ENCODE data around the gene CGAS.

The CGAS gene

GRCh38 chr6:73443555-73443954 is 8.5 kb downstream of the CGAS start:
- TF ChIP-seq, protein P1, sequence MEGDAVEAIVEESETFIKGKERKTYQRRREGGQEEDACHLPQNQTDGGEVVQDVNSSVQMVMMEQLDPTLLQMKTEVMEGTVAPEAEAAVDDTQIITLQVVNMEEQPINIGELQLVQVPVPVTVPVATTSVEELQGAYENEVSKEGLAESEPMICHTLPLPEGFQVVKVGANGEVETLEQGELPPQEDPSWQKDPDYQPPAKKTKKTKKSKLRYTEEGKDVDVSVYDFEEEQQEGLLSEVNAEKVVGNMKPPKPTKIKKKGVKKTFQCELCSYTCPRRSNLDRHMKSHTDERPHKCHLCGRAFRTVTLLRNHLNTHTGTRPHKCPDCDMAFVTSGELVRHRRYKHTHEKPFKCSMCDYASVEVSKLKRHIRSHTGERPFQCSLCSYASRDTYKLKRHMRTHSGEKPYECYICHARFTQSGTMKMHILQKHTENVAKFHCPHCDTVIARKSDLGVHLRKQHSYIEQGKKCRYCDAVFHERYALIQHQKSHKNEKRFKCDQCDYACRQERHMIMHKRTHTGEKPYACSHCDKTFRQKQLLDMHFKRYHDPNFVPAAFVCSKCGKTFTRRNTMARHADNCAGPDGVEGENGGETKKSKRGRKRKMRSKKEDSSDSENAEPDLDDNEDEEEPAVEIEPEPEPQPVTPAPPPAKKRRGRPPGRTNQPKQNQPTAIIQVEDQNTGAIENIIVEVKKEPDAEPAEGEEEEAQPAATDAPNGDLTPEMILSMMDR (IDR thresholded peaks at IDR 0.05; ENCODE audit: insufficient read depth, missing control alignments) = no peak
- DNase-seq (ENCODE audit: insufficient read length, low spot score) (no peak), FAIRE-seq (no peak)

DNA sequence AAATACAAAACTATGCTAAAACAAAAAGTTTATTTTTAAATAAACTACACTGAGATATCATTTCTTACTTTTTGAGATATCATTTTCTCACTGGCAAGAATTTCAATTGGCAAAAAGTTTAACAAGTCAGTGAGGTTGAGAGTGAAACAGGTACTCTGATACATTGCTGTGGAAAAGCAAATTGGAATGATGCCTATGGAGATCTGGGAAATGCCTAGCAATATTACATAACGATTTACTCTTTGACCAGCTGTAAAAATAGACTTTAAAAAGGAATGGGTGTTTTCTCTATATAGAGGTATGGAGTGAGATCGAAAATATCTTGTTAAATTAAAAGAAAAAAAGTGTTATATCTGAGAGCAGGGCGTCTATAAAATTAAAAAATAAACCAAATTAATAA is 16.9 kb downstream of the CGAS start:
- TF ChIP-seq, protein P1 (IDR thresholded peaks at IDR 0.05; ENCODE audit: insufficient read depth, missing control alignments) = no peak
- FAIRE-seq = no peak
- no peak for DNase-seq (ENCODE audit: insufficient read length, low spot score)

- TF ChIP-seq, protein P1 (IDR thresholded peaks at IDR 0.05; ENCODE audit: insufficient read depth, missing control alignments) = no peak
- no peak for FAIRE-seq
Observed at GRCh38 chr6:73421534-73421933, 30.6 kb downstream of the CGAS start.

GRCh38 chr6:73418081-73418741 is 33.9 kb downstream of the CGAS start:
- TF ChIP-seq, protein P1 (IDR thresholded peaks at IDR 0.05; ENCODE audit: insufficient read depth, missing control alignments) = no peak
- DNase-seq (ENCODE audit: insufficient read length, low spot score) (no peak), FAIRE-seq (no peak)

More at GRCh38 chr6:73421534-73421933, 30.6 kb downstream of the CGAS start:
- no peak for DNase-seq (ENCODE audit: insufficient read length, low spot score)

- no peak for FAIRE-seq
Observed at GRCh38 chr6:73413102-73413501, 39.0 kb downstream of the CGAS start.

GRCh38 chr6:73409395-73409794 is 42.7 kb downstream of the CGAS start:
- DNase-seq (ENCODE audit: insufficient read length, low spot score) (no peak), FAIRE-seq (no peak)
- TF ChIP-seq, protein P1 (IDR thresholded peaks at IDR 0.05; ENCODE audit: insufficient read depth, missing control alignments) = no peak

More at GRCh38 chr6:73413102-73413501, 39.0 kb downstream of the CGAS start:
- TF ChIP-seq, protein P1 (IDR thresholded peaks at IDR 0.05; ENCODE audit: insufficient read depth, missing control alignments) = no peak
- no peak for DNase-seq (ENCODE audit: insufficient read length, low spot score)

DNA sequence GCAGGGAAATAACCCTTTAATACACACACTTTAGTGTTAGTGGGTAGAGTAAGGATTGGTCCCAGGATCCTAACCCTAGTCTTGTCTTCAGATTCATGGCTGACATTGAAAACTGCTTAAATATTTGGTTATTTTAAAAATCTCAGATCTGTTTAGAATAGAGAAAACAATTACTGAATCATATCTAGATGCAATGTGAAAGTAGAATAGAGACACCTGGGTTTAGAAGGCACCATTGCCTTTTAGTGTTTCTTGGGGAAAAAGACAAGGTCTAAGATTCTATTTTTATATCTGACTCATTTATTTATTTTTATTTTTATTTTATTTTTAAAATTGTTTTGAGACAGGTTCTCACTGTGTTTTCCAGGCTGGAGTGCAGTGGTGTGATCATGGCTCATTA is 51.4 kb downstream of the CGAS start:
- FAIRE-seq (no peak), DNase-seq (ENCODE audit: insufficient read length, low spot score) (no peak)
- TF ChIP-seq, protein P1 (IDR thresholded peaks at IDR 0.05; ENCODE audit: insufficient read depth, missing control alignments) = no peak

All from D721Med (cell line).